A549 (cell line): ENCODE measurements around the gene GPR150.

Source experiments
- MAFK ChIP-seq: fragments of 450-650 bp; IDR thresholded peaks from 2 replicates; pipeline ENCODE4 v1.6.1; 2014; ENCODE audit not compliant: partially characterized antibody
- RCOR1 ChIP-seq: fragments of 150-350 bp; IDR thresholded peaks from 2 replicates; pipeline ENCODE4 v1.6.1; 2014; ENCODE audit warnings: antibody characterized with exemption, low read length, low read depth
- TF ChIP-seq, protein P1 (sequence below): fragments of >200 bp; sonication (Bioruptor Twin); formaldehyde crosslinking; IDR thresholded peaks from 3 replicates; pipeline ENCODE4 v1.5.1; 2016

DNA sequence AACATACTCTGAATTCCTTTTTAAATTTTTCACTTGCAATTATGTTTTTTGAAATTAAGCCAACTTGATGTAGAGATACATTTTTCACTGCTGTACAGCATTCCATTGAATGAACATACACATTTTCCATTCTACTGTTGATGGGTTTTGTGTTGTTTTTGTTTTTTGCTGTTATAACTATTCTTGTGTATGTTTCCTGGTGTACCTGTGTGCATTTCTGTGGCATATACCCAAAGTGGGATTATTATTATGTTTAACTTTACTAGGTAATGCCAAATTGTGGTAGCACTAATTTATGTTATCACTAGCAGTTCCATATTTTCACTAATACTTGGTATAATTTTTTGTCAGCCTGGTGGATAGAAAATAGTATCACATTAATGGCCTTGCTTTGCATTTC is 29.4 kb downstream of the GPR150 start:
- TF ChIP-seq, protein P1, sequence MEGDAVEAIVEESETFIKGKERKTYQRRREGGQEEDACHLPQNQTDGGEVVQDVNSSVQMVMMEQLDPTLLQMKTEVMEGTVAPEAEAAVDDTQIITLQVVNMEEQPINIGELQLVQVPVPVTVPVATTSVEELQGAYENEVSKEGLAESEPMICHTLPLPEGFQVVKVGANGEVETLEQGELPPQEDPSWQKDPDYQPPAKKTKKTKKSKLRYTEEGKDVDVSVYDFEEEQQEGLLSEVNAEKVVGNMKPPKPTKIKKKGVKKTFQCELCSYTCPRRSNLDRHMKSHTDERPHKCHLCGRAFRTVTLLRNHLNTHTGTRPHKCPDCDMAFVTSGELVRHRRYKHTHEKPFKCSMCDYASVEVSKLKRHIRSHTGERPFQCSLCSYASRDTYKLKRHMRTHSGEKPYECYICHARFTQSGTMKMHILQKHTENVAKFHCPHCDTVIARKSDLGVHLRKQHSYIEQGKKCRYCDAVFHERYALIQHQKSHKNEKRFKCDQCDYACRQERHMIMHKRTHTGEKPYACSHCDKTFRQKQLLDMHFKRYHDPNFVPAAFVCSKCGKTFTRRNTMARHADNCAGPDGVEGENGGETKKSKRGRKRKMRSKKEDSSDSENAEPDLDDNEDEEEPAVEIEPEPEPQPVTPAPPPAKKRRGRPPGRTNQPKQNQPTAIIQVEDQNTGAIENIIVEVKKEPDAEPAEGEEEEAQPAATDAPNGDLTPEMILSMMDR = no peak
- no peak for TF ChIP-seq RCOR1
- TF ChIP-seq MAFK = no peak
